ENCODE measurements around the gene HHATL.
"Not testable (repeated sequence)": the region's sequence is repeated elsewhere in the genome, so short reads cannot be mapped to it uniquely, and the experiment has no call there.

The HHATL gene

DNA sequence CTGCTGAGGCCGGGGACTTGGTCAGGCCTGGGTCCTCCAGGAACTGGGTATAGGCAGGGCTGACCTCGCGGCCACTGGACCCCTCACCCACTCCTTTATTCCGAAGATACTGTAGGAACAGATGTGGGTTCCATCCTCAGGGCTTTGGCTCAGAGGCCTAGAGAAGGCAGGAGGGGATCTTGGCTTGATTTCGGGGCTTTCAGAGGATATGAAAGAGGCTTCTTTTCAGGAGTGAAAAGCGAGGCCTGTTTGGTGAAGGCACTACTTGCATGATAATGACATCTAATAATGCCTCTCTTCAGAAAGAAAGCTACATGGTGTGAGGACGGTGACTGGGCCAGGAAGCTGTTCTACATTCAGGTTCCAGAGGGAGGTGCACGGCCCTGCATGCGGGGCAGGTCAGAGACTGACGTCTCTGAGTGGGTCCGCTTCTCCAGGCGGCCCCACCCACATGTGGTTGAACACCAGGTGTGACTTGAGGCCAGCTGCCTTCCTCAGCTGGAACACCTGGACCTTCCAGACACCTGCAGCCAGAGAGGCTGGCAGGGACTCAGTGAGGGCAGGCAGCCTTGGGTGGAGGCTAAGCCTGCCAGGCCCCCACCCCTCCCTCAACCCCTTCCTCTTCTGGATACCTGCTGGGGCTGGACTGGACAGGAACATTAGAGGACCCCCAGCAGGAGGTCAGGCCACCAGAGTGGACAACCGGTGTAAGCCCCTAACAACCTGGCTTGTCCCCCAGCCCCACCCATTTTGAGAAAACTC, 31.1 kb upstream of the HHATL start:
- no peak for DNase-seq (ENCODE audit: low read depth)

DNA sequence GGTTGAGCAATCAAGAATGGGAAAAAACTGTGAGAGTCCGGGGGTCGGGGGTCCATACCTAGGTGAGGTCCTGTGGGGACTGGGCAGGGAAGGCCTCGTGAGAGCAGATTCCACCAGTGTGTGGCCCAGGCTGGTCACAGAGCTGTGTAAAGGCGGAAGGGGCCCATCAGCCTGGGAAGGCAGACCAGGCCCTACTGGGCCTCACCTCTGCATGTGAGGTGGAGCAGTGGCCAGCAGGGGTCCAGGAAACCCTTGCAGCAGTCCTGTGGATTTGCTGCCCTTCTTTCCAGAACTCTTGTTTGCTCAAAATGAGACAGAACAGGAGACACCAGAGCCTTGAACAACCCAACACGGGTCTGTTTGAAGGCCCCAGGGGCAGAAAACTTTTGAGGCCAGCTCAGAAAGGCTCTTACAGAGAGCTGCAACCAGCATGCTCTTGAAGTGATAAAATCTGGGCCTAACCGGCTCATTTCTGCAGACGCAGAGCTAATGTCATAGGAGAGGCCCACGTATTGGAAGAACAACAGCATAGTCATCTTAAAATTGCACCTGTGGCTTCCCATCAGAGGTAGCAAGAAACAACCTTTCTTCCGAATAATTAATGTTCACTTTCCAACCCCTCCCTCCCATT, 30.3 kb upstream of the HHATL start:
- no peak for DNase-seq (ENCODE audit: low read depth)

DNA sequence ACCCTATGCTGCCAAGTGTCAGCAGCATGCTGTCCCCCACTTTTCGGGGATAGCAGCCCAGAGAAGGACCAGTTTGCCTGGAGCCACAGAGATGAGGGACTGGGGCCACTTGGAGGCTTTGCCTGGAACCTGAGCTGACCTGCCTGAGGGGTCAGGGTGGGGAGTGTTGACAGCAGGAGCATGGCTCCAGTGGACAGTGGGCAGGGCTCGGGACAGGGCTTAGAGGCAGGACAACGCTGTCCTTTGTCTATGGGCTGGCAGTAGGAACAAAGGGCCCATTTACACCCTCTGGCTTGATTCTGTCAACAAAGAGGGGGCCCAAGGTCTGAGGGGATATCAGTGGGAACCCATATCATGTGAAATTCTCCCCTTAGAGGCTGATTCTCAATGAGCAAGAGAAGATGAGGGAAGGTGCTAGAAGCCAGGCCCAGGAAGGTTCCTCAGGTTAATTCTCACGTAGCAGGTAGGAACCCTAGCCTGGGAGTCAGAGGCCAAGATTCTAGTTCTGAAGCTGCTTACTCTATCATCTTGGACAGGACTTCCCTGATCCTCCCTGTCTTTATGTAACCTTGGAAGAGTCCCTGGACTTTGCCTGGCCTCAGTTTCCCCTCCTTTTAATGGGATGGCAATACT, 29.7 kb upstream of the HHATL start:
- DNase-seq (ENCODE audit: low read depth), result no peak

DNA sequence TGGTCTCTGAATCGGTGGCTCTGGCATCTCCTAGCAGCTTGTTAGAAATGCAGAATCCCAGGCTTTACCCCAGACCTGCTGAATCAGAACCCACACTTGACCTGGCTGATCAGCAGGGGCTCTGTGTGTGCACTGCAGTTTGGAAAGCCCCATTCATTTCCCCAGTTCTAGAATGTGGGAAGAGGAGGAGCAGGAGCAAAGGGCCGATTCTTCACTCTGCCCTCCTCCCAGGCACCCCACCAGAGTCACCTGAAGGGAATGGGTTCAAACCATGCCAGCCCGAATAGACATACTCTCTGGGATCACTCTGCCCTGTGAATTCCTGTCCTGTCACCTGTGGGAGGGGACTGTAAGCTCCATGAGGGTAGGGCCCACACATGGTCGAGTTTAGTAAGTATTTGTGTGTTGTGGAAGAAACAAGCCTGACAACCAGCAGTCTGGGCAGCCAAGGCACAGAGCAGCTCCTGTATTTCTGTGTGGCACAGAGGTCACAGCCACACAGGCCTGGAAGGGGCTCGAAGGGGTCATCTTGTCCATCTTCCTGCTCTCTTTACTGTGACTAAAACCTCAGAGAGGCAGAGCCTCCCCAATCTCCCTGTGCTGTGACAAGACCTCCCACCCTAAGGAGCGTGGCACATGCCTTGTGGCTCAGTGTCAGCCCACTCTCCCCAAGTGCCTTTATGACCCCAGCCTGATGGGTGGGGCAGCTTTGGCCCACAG, 29.0 kb upstream of the HHATL start:
- no peak for DNase-seq (ENCODE audit: low read depth)

DNA sequence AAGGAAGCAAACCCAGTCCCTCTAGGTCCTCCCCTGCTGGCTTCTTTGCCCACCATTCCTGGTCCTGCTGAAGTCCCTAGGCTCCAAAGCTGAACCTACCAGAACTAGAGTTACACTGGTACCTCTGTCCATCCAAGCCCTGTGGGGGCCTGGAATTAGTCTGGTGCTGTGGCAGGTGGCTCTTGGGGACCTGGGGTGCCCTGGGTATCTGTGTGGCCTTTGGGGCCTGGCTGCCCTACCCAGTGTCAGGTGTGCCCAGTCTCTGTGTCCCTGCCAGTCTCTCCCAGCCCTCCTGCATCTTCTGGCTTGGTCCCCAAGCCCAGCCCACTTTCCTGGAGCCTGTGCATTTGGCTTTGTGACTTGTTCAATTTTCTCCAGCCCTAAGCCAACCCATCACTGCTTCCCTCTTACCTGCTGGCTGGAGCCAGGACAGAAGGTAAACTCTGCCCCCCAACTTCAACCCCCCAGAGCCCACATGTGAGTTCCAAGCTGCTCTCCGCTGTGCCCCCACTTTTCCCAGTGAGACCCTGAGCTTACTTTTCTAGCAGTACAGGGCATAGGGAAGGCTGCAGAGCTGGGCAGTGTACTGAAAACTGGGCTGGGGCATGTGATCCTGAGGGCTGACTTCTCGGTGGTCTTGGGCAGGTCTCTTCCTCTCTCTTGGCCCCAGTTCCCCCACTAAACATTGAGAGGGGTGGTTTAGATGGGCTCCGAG, 28.3 kb upstream of the HHATL start:
- DNase-seq (ENCODE audit: low read depth), result no peak

DNA sequence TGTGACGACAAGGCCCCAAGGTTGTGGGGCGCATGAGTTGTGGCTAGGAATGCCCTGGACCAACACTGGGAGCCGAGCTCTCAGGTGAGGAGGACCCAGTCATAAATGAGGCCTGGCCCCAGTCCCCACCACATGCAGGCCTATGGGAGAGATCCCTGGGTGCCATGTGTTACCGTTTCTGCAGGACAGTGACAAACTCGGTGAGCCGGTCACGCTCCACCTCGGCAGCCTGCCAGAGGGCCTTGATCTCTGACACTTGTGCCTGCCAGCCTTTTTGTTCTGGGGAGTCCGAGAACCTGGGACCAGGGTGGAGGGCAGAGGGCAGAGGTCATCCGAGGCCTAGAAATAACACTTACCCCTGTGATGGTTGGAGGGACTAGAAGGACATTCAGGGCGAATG, 27.7 kb upstream of the HHATL start:
- no peak for DNase-seq (ENCODE audit: low read depth)

DNA sequence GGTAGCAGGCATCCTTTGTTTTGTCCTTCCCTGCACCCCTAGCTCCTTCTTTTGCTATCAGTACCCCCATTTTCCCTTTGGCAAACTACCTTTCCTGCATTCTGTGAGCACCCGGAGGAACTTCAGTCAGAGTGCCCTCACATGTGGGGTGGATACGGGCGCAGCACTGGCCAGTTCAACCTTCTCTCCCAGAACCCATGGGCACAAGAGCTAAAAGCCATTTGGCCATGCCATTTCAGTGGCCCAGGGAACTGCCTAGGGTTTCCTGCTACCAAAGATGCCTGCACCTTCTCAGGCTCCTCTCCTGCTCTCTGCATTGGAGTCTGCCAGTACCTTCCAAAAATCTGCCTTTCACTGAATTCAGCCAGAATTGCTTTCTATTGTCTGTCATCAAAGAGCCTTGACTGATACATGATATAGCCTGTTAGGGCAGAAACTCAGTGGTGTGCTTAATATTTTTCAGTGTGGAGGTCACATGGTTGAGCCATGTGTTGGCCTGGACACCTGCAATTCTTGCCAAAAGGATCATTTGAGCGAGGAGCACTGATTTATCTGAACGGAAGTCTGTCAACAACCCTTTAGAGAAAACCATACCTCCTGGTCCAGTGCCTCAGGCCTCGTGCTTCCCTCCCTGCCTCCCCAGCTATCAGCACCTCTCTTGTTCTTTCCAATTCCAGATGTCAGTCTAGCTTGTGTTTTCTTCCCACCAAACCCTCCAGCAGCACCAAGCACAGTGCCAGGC, 27.0 kb upstream of the HHATL start:
- no peak for DNase-seq (ENCODE audit: low read depth)

DNA sequence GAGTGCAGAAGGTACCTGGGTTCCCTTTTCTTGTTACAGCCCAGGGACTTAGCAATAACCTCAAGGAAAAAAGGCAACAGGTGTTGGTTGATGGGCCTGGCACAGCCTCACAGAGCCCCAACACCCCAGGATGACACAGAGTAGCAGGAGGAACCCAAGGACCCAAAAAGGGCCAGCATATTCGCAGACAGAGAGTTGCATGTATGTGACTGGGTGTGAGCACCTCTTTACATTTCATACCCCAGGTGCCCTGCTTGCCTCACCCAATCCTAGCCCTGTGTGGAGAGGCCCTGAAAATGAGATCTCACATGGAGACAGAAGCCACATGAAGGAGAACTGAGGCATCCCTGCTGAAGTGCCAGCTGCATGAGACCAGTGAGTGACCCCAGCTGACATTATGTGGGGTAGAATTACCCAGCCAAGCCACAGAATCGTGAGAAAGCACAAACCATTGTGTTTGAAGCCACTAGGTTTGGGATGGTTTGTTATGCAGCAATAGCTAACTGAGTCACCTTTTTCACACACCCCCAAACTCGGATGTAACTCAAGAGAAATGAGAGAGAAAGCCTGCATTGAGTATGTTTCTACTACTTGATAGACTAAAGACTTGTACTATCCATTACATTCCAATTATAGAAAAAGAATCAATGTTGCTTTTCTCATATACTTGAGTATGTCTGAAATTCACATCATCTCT, 26.2 kb upstream of the HHATL start:
- DNase-seq (ENCODE audit: low read depth), result no peak

DNA sequence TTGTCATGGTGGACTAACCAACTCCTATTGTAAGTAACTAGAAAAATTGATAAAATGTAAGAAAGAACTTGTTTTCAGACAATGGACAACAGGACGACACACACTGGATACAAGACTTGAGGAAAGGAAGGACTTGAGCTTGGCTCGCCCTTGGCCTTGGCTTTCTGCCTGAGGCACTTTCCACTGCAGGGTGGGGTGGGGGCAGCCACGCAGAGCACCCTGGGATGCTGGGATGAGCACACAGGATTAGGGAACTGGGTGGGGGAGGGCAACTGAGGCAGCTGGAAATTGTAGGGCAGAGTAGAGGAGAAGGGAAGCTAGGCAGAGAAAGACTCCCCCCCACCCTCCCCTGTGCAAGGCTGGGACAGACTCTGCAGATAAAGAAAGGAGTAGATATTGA, 25.5 kb upstream of the HHATL start:
- DNase-seq (ENCODE audit: low read depth), result no peak

DNA sequence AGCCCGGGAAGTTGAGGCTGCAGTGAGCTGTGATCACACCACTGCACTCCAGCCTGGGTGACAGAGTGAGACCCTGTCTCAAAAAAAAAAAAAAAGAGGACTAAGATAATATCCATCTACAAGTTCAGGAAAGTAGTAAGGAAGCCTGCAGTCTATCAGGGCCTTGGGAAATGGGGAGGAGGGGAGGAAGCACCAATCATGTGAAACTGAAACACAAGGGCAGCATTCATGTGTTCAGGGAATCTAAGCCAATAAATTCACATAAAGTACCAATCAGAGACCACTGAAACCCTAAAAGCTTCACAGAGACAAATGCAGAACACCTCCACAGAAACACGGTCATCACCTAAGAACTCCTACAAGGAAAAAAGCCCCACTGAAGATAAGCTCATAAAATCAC, 22.9 kb upstream of the HHATL start:
- no peak for DNase-seq (ENCODE audit: low read depth)

DNA sequence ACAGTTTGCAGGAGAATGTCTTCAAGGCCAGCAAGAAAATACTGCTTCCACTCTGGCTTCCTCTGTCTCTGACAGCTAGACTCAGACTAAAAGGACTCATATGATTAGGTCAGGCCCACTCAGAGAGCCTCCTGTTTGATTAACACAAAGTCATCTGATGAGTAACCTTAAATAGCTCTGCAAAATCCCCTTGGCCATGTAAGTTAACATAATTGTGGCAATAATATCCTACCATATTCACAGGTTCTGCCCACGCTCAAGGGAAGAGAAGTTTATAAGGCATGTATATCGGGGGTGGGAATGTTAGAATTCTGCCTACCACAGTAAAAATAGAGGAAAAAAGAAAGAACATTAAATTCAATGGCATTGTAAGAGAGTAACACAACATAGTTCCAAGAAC, 20.6 kb upstream of the HHATL start:
- no peak for DNase-seq (ENCODE audit: low read depth)

DNA sequence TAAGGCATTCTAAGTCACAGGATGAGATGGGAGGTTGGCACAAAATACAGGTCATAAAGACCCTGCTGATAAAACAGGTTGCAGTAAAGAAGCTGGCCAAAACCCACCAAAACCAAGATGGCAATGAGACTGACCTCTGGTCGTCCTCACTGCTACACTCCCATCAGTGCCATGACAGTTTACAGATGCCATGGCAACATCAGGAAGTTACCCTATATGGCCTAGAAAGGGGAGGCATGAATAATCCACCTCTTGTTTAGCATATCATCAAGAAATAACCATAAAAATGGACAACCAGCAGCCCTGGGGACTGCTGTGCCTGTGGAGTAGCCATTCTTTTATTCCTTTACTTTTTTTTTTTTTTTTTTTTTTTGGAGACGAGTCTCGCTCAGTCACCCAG, 19.8 kb upstream of the HHATL start:
- not testable (repeated sequence) for DNase-seq (ENCODE audit: low read depth)

DNA sequence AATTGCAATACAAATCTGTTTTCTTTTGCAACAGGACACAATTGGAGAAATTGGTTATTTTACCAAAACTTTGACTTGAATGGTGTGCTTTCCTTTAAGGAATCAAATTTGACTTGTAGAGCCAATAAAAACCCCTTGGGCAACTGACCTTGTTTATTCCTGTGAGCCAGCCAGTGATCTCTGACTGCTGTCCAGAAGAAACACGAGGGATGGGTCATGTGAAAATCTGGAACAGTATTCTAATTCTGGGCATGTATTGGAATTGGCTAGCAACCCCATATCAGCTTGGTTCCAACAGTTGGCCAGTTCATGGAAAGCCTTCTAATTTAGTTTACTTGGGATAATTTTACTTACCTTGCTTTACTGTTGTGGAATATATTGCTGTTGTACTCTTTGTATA, 19.1 kb upstream of the HHATL start:
- DNase-seq (ENCODE audit: low read depth), result no peak

DNA sequence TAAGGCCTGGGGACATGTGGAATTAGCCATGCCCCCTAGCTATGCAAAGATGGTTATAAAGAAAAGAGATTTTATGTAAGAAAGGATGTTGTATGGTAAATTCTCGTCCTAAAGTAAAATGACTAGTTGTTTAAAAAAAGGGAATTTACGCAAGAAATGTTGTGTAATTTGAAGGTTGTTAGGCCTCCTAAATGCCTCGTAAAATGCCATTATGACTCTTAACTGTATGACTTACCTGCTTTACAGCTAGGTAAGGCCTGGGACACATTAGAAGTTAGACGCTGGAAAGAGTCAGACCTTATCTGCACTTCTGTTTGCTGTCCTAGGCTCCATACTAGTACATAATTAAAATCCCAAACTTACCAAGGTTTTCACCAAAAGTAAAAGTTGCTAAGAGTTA, 17.5 kb upstream of the HHATL start:
- no peak for DNase-seq (ENCODE audit: low read depth)

DNA sequence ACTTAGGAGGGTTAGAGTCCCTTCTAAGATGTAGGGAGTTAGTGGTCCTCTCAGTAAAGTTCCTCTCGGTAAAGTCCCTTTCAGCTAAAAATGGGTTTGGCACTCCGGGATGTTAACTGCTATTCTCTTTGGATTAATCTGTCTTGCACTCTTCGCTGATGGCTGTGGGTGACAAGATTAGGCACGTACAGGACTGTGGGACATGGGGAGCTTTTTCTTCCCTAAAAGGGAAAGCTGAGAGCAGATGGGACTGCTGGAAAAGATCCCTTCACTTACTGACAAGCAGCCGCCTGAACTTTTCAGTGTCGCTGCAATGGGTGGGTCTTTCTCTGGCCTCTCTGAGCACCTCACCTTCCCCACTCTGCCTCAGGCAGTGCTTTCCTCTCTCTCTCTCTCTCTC, 16.4 kb upstream of the HHATL start:
- no peak for DNase-seq (ENCODE audit: low read depth)

DNA sequence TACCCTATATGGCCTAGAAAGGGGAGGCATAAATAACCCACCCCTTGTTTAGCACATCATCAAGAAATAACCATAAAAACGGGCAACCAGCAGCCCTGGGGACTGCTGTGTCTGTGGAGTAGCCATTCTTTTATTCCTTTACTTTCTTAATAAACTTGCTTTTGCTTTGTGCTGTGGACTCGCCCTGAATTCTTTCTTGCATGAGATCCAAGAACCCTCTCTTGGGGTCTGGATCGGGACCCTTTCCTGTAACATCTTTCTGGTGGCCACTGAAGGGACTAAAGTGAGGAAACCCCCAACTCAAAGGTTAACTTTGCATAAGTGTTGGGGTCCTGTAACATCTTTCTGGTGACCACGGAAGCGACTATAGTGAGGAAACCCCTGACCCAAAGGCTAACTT, 15.7 kb upstream of the HHATL start:
- DNase-seq (ENCODE audit: low read depth), result no peak

DNA sequence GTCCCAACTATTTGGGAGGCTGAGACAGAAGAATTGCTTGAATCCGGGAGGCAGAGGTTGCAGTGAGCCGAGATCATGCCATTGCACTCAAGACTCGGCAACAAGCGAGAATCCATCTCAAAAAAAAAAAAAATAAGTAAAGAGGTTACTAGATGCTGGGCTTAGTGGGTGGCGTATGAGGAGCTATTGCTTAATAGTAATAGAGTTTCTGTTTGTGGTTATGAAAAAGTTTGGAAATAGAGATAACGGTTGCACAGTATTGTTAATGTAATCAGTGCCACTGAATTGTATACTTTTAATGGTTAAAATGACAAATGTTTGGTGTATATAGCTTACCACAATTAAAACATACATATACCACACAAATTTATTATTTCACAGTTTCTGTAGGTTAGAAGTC, 14.7 kb upstream of the HHATL start:
- DNase-seq (ENCODE audit: low read depth), result no peak

DNA sequence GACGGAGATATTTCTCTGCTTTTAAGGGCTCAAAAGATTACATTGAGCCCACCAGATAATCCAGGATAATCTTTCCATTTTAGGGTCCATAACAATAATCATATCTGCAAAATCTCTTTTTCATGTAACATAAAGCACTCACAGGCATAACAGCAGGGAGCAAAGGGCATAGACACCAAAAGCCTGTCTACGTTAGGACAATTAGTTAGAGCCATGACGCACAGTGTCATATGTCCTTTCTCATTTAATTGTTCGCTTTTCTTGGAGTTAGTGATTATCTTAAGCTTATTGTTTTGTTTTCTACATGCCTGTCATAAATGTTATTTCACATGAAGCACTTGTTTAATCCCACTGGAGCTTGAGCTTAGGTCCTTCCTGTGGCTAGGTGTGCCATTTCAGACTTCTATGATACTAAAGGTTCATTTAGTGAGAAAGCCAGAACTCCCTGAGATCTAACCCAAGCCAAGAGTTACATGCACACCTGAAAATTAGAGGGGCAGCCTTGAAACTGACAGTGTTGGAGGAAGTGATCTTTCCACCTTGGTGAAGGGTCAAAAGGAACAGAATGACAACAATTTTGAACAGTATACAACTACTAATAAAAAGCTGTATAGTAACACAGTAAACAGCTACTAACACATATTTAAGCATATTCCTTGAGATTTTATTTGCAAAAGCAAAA, 11.7 kb upstream of the HHATL start:
- no peak for DNase-seq (ENCODE audit: low read depth)

DNA sequence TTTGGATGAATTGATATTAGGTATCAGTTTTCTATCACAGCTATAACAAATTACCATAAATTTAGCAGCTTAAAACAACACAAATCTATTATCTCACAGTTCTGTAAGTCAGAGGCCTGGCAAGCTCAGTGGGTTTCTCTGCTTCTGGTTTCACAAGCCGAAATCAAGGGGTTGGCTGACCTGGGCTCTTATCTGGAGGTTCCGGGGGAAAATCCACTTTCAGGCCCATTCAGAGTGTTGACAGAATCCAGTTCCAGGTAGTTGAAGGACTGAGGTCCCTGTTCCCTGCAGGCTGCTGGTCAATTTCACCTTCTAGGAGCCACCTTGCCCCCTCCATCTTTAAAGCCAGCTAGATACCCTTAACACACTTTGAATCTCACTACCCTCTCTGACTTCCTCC, 11.1 kb upstream of the HHATL start:
- no peak for DNase-seq (ENCODE audit: low read depth)

DNA sequence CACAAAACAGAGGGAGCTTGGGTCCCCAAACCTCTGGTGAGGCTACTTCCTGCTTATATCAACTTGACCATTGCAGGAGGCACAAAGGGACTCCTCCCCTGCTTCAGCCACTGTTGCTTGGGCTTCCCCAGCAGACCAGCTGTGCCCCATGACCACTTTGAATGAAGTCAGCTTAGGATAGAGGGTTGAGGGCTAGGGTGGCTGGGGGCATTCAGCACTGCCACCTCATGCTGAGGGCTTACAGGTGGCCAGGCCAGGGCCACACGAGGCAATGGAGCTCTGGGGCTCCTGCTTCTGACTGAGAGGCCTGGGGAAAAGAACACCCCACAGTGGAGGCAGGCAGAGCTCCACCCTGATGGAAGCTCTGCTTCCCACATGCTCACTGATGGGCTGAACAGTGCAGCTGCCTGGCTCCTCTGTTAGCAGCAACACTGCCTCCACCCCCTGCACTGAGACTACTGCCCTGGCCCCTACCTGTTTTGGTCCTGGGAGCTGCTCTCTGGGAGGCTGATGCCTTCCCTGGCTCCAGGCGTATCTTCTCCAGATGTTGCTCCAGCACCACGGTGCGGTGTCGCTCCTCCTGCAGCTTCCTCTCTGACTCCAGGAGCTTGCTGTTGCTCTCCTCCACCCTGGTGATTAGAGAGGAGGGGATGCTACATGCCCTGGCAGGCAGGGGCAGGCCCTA, 10.2 kb upstream of the HHATL start:
- DNase-seq (ENCODE audit: low read depth), result no peak

Data from T follicular helper cell (primary cell).